ENCODE data around the gene NOL4L.
"Not testable (repeated sequence)": the region's sequence is repeated elsewhere in the genome, so short reads cannot be mapped to it uniquely, and the experiment has no call there.

The NOL4L gene

GRCh38 chr20:32438331-32438858 lies 146.7 kb downstream of the NOL4L start:
- DNase-seq = no peak

- DNase-seq = no peak
Observed at GRCh38 chr20:32437391-32438074, 147.6 kb downstream of the NOL4L start.

GRCh38 chr20:32436968-32437367 lies 148.2 kb downstream of the NOL4L start:
- no peak for DNase-seq

- no peak for DNase-seq
Observed at GRCh38 chr20:32436142-32436861, 148.8 kb downstream of the NOL4L start.

- DNase-seq = no peak
Observed at GRCh38 chr20:32435449-32436107, 149.6 kb downstream of the NOL4L start.

GRCh38 chr20:32434434-32434833 lies 150.7 kb downstream of the NOL4L start:
- no peak for DNase-seq

- DNase-seq = no peak
Observed at GRCh38 chr20:32433311-32434021, 151.7 kb downstream of the NOL4L start.

- no peak for DNase-seq
Observed at GRCh38 chr20:32432277-32432676, 152.9 kb downstream of the NOL4L start.

GRCh38 chr20:32431457-32431856 lies 153.7 kb downstream of the NOL4L start:
- no peak for DNase-seq

- no peak for DNase-seq
Observed at GRCh38 chr20:32429745-32430360, 155.3 kb downstream of the NOL4L start.

- DNase-seq = no peak
Observed at GRCh38 chr20:32429343-32429742, 155.8 kb downstream of the NOL4L start.

GRCh38 chr20:32427996-32428395 lies 157.1 kb downstream of the NOL4L start:
- no peak for DNase-seq

- DNase-seq = no peak
Observed at GRCh38 chr20:32421290-32421689, 163.8 kb downstream of the NOL4L start.

GRCh38 chr20:32418376-32418775 lies 166.8 kb downstream of the NOL4L start:
- DNase-seq = no peak

GRCh38 chr20:32416206-32416605 lies 168.9 kb downstream of the NOL4L start:
- DNase-seq = no peak

- DNase-seq = no peak
Observed at GRCh38 chr20:32415494-32415893, 169.6 kb downstream of the NOL4L start.

- DNase-seq = no peak
Observed at GRCh38 chr20:32411955-32412706, 173.0 kb downstream of the NOL4L start.

- DNase-seq = not testable (repeated sequence)
Observed at GRCh38 chr20:32407131-32407750, 177.9 kb downstream of the NOL4L start.

GRCh38 chr20:32406701-32407100 lies 178.4 kb downstream of the NOL4L start:
- DNase-seq = no peak

GRCh38 chr20:32404017-32404416 lies 181.1 kb downstream of the NOL4L start:
- DNase-seq = no peak

GRCh38 chr20:32400476-32400875 lies 184.7 kb downstream of the NOL4L start:
- DNase-seq = no peak
